ENCODE results near the gene OR2B2.

GRCh38 chr6:27867945-27868300, 44.3 kb downstream of the OR2B2 start:
- TF ChIP-seq EZH2 (IDR thresholded peaks at IDR 0.05; ENCODE audit: borderline replicate concordance, low read length) (no peak), CTCF (conservative IDR thresholded peaks at IDR 0.05 in 1 of 2, IDR thresholded peaks at IDR 0.05 in 1 of 2; ENCODE audit: extremely low read depth in 1 of 2, insufficient read depth in 1 of 2, low read depth in 1 of 2, low read length in 2 of 2) (no peak)
